NCI-H748 (cell line): Measurements from ENCODE around the gene LAMA2.

ENCODE experiments used
- DNase-seq: peaks from one replicate; lab custom pipeline; 2025; ENCODE audit not compliant: unreplicated experiment; lab: John Stamatoyannopoulos, UW

The LAMA2 gene

GRCh38 chr6:129429956-129430355 lies 547.0 kb downstream of the LAMA2 start:
- no peak for DNase-seq

- no peak for DNase-seq
Measured at GRCh38 chr6:129432738-129433137, 549.8 kb downstream of the LAMA2 start.

- no peak for DNase-seq
Measured at GRCh38 chr6:129434091-129434490, 551.2 kb downstream of the LAMA2 start.

GRCh38 chr6:129440691-129441090 lies 557.8 kb downstream of the LAMA2 start:
- no peak for DNase-seq

DNA sequence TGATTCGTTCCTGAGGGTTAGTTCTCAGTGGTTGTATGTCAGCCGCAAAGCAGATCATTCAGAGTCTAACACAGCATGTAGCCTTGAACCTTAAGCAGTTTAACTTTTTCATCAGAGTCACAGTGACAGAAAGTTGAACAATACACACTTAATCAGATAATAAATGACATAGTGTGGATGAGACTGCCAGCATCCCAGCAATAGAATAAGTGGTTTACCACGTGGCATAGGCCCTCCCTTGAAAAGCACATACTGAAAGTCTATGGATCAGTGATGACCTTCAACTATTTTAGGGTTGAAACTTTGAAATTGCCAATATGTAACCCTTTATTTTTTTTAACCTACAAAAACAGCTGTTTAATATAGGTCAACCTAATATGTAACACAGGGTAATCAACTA lies 561.7 kb downstream of the LAMA2 start:
- no peak for DNase-seq

GRCh38 chr6:129446272-129447197 lies 563.6 kb downstream of the LAMA2 start:
- DNase-seq: no peak

DNA sequence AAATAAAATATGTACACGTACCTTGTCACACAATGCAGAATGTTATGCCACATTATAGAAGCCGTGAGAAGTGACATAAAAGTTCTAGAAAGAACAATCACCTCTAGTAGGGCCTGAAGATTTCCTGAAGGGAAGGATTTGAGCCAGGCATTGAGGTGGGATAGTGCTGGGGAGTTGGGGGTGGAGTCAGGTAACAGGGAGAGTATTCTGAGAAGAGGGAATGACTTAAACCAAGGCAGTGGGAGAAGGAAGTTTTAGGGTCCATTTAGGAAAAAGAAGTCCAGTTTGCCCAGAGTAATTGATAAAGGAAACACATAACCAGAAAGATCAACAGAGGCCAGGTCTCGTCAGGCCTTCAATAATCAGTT lies 564.2 kb downstream of the LAMA2 start:
- DNase-seq: no peak

GRCh38 chr6:129448965-129449364 lies 566.0 kb downstream of the LAMA2 start:
- DNase-seq: no peak

DNA sequence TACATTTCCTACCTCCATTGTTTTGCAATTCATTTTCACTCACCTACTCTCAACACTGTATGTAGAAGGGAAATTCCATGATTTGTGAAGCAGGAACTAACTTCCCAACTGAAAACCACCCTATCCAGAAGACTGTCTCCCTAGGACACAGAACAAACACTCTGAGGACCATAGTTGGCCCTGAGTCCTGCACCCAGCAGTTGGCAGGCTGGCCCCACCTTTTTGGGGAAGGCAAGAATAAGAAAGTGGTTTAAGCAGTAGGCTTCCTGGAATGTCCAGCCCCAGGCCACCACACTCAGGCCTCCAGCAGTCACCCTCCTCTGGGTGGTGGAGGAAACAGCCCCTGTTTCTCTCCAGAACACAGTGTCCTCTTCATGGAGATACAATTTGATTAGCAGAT lies 568.2 kb downstream of the LAMA2 start:
- no peak for DNase-seq

GRCh38 chr6:129453073-129453472 lies 570.1 kb downstream of the LAMA2 start:
- DNase-seq: no peak

GRCh38 chr6:129454488-129454887 lies 571.5 kb downstream of the LAMA2 start:
- no peak for DNase-seq

DNA sequence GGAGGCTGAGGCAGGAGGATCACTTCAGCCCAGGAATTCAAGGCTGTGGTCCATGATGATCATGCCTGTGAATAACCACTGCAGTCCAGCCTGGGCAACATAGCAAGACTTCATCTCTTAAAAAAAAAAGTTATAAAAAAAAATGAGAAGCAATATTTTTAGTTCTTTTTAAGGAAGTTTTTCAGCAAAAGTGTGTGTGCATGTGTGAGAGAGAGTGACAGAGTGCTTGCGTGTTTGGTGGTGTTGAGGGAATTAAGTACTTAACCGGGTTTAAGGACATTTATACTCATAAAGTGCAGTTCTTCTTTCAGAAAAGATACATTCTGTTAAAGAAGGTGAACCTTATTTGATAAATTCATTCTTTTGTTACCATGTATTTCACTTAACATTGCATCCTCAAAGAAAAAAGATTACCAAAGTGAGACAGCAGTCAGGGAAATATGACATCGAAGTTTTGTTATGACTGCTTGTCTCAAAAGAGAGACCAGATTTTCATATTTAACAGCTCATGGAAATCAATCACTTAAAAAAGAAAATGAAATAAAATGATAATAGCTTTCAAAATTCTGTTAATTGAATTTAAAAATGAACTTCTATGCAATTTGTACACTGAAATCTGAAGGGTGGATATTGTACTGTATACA lies 572.3 kb downstream of the LAMA2 start:
- DNase-seq: no peak

DNA sequence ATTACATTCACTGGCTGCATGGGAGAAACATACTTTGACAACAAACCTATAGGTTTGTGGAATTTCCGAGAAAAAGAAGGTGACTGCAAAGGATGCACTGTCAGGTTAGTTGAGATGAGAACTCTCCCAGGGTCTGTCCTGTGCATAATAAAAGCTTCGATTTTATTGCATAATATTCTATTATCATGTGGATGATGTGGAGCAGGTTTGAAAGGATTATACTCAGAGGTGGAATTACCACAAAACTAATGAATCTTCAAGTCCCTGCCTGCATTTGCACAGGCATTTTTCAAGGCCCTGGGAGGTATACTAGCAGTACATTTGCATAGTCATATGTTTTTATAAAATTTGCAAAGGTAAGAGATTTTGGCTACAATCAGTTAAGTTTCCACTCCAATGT lies 577.3 kb downstream of the LAMA2 start:
- DNase-seq: no peak

DNA sequence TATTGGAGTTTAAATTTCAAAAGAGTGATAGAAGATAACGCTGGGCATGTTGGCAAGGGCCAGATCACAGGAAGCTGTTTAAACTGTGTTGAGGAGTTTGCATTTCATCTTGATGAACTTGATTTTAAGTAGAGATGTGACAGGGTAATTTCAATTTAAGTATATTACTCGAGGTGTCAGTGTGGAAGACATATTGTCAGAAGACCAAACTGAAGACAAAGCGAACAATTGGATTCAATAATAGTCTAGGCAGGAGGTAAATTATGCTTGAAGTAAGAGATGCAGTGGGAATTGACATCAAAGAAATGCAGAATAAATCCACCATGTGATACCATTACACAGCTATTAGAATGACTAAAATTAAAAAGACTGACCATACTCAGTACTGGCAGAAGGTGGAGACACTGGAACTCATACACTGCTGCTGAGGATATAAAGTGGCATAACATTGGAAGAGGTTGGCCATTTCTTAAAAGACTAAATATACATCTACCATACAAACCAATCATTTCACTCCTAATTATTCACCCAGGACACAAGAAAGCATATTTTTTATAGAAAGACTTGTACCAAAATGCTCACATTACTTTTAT lies 586.2 kb downstream of the LAMA2 start:
- no peak for DNase-seq

GRCh38 chr6:129472239-129472638 lies 589.3 kb downstream of the LAMA2 start:
- DNase-seq: no peak

- no peak for DNase-seq
Measured at GRCh38 chr6:129473546-129473945, 590.6 kb downstream of the LAMA2 start.

DNA sequence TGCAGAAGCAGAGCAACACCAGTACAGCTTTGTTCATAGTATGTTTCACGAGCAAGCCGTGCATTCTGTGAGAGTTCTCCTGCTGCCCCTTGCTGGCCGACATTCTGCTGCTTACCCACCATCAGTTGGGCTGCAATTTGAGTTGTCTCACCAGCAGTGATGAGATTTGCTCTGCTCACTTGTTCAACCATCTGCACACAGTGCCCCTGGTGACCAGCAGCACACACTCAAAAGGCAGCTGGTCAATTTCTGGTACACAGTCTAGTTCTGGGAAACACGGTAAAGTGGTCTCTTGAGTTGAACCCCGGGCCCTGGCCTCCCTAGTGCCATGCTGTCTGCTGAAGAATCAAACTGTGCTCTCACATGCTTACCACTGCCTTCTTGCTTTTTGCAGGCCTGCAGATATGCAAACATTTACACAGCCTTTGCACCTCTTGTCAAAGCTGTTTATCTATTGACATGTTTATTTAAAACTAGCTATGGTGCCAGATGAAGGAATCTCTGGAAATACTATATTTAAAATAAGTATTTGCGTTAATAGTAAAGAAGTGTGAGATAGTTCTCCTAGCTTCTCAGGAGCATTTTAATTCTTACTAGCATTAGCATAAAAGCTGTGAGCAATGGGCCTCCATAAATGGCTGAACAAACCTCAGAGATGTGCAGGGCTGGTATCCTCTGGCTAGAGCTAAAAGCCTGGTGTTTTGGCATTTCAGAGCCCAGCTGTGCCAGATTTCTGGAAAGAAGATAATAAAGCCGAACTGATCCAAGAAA lies 592.7 kb downstream of the LAMA2 start:
- DNase-seq: no peak

DNA sequence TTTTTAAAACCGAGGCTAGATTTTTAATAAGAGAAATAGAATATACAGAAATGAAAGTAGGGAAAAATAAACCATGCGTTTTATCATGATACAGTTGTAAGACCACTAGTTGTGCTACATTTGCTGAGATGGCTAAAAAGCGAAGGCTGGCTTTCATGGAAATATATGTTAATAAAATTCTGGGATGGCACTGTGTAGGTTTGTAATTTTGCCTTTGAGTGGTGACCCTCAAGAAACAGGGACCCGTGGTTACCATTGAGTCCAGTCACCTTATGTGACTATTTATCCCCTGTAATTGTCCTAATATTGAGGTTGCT lies 593.3 kb downstream of the LAMA2 start:
- no peak for DNase-seq

DNA sequence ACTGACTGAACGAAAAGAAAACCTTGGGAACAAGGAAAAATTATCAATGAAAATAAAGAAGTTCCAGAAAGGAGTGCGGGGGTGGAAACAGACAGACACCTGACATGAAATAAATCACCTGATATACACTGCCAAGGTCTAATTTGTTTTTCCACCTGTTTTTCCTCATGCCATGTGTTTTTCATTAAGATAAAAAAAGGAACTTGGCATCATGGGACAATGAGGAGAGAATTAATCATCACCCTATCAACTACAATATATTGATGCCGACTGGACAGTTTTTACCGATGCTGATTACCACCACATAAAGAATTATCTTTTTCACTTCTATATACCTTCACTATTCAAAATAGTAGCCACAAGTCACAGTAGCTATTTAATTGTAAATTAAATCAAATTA lies 593.9 kb downstream of the LAMA2 start:
- DNase-seq: no peak

- no peak for DNase-seq
Measured at GRCh38 chr6:129478379-129478778, 595.4 kb downstream of the LAMA2 start.

- DNase-seq: no peak
Measured at GRCh38 chr6:129481706-129482105, 598.8 kb downstream of the LAMA2 start.

DNA sequence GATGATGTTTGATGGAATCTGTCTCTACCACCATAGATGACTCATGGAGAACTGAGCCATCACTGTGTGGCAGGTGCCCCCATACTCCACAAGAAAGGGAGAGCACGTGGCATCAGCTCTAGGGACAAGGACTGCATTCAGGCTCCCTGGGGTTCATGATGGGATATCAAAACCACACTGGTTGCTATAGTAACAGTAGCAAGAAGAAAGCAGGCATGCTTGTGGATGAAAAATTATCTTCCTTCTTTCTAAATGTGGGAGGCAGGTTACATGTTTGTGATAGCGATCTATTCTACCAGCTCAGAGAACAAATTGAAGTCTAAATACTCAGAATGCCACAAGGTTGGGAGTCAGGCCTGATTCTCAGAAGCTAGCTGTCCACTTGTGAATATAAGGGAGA lies 602.8 kb downstream of the LAMA2 start:
- peak; percentile 14 for DNase-seq
